HCT116 (cell line): ENCODE data around the gene ZFPL1.

Experiments
- ATF3 ChIP-seq: IDR thresholded peaks from 2 replicates; pipeline ENCODE4 v1.6.1; 2012
- CEBPB ChIP-seq: IDR thresholded peaks from 2 replicates; pipeline ENCODE4 v1.6.1; 2012; ENCODE audit warnings: low read depth
- EGR1 ChIP-seq: IDR thresholded peaks from 2 replicates; pipeline ENCODE4 v1.6.1; 2012; ENCODE audit warnings: low read depth
- ELF1 ChIP-seq: IDR thresholded peaks from 2 replicates; pipeline ENCODE4 v1.6.1; 2012; ENCODE audit warnings: low read depth, borderline replicate concordance
- EZH2 ChIP-seq: fragments of 200-600 bp; sonication (generic); IDR thresholded peaks from 2 replicates; pipeline ENCODE4 v1.6.1; 2017; ENCODE audit warnings: antibody characterized with exemption, mixed run types
- EZH2phosphoT487 ChIP-seq: fragments of 200-600 bp; IDR thresholded peaks from 2 replicates; pipeline ENCODE4 v1.6.1; 2018; ENCODE audit warnings: antibody characterized with exemption, borderline replicate concordance
- JUND ChIP-seq: IDR thresholded peaks from 2 replicates; pipeline ENCODE4 v1.6.1; 2012
- POLR2A ChIP-seq: IDR thresholded peaks from 2 replicates; pipeline ENCODE4 v1.7.0; 2011; ENCODE audit warnings: borderline replicate concordance; ENCODE audit not compliant: insufficient read depth, insufficient read length; ENCODE audit errors: extremely low read depth
- POLR2AphosphoS5 ChIP-seq: IDR thresholded peaks from 2 replicates; pipeline ENCODE4 v1.6.1; 2011; ENCODE audit warnings: mild to moderate bottlenecking, low read depth, low read length, moderate library complexity
- SIN3A ChIP-seq: IDR thresholded peaks from 2 replicates; pipeline ENCODE4 v1.6.1; 2012; ENCODE audit warnings: low read depth
- SRF ChIP-seq: IDR thresholded peaks from 2 replicates; pipeline ENCODE4 v1.6.1; 2012; ENCODE audit warnings: low read depth
- YY1 ChIP-seq: IDR thresholded peaks from 2 replicates; pipeline ENCODE4 v1.6.1; 2011; ENCODE audit warnings: low read length, low read depth, moderate library complexity, mild to moderate bottlenecking; ENCODE audit not compliant: insufficient replicate concordance; ENCODE audit errors: extremely low read depth
- ZBTB33 ChIP-seq: IDR thresholded peaks from 2 replicates; pipeline ENCODE4 v1.6.1; 2011; ENCODE audit warnings: mild to moderate bottlenecking, low read length, moderate library complexity; ENCODE audit not compliant: insufficient replicate concordance; ENCODE audit errors: extremely low read depth
- TF ChIP-seq, protein P1 (sequence below), 3 experiments: fragments of 200-600 bp in 1 of 3; sonication (generic) in 1 of 3; IDR thresholded peaks in 2 of 3; conservative IDR thresholded peaks in 1 of 3; 2 replicates each; pipeline ENCODE4 v1.5.1; 2012 to 2017; ENCODE audit warnings: low read depth in 2 of 3, low read length in 2 of 3, antibody characterized with exemption in 1 of 3, borderline replicate concordance in 1 of 3, control low read depth in 1 of 3, mild to moderate bottlenecking in 1 of 3, mixed read lengths in 1 of 3, mixed run types in 1 of 3, moderate library complexity in 1 of 3; ENCODE audit not compliant: insufficient read depth in 1 of 3

DNA sequence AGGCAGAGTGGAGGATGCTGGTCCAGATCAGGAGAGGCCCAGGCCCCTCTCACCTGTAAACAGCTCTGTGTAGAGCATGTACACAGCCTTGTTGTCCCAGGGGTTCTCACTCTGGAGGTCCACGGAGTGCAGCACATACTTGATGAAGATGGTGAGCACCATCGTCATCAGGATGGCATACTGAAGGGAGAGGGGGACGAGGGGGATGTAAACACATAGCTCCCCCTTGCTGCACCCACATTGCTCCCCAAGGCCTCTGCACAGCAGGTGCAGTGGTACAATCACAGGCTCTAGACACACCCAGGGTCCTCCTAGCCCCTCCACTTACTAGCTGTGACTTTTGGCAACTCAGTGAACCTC, 47.4 kb downstream of the ZFPL1 start:
- TF ChIP-seq EZH2phosphoT487, result no peak
- TF ChIP-seq, protein P1, sequence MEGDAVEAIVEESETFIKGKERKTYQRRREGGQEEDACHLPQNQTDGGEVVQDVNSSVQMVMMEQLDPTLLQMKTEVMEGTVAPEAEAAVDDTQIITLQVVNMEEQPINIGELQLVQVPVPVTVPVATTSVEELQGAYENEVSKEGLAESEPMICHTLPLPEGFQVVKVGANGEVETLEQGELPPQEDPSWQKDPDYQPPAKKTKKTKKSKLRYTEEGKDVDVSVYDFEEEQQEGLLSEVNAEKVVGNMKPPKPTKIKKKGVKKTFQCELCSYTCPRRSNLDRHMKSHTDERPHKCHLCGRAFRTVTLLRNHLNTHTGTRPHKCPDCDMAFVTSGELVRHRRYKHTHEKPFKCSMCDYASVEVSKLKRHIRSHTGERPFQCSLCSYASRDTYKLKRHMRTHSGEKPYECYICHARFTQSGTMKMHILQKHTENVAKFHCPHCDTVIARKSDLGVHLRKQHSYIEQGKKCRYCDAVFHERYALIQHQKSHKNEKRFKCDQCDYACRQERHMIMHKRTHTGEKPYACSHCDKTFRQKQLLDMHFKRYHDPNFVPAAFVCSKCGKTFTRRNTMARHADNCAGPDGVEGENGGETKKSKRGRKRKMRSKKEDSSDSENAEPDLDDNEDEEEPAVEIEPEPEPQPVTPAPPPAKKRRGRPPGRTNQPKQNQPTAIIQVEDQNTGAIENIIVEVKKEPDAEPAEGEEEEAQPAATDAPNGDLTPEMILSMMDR (IDR thresholded peaks at IDR 0.05 in 2 of 3, conservative IDR thresholded peaks at IDR 0.05 in 1 of 3; ENCODE audit: borderline replicate concordance in 1 of 3, insufficient read depth in 1 of 3, low read depth in 2 of 3, low read length in 2 of 3), result no peak
- no peak for TF ChIP-seq EZH2
- TF ChIP-seq POLR2A, result no peak
- no peak for TF ChIP-seq POLR2AphosphoS5
- TF ChIP-seq YY1, result no peak
- TF ChIP-seq ELF1, result no peak
- no peak for TF ChIP-seq ATF3
- no peak for TF ChIP-seq JUND
- TF ChIP-seq CEBPB, result no peak
- TF ChIP-seq EGR1, result no peak
- TF ChIP-seq SIN3A, result no peak
- no peak for TF ChIP-seq ZBTB33
- TF ChIP-seq SRF, result no peak
